ENCODE results near the gene ZNF385D.

GRCh38 chr3:21745966-21746365 lies 5.0 kb downstream of the ZNF385D start:
- TF ChIP-seq MEF2A (IDR thresholded peaks at IDR 0.05; ENCODE audit: borderline replicate concordance, low read depth) = no peak
- no peak for TF ChIP-seq EZH2phosphoT487 (IDR thresholded peaks at IDR 0.05; ENCODE audit: borderline replicate concordance, low read depth)
- TF ChIP-seq MAX (IDR thresholded peaks at IDR 0.05; ENCODE audit: low read depth) = no peak
- TF ChIP-seq PBX3 (IDR thresholded peaks at IDR 0.05) = no peak
- TF ChIP-seq, protein P1, sequence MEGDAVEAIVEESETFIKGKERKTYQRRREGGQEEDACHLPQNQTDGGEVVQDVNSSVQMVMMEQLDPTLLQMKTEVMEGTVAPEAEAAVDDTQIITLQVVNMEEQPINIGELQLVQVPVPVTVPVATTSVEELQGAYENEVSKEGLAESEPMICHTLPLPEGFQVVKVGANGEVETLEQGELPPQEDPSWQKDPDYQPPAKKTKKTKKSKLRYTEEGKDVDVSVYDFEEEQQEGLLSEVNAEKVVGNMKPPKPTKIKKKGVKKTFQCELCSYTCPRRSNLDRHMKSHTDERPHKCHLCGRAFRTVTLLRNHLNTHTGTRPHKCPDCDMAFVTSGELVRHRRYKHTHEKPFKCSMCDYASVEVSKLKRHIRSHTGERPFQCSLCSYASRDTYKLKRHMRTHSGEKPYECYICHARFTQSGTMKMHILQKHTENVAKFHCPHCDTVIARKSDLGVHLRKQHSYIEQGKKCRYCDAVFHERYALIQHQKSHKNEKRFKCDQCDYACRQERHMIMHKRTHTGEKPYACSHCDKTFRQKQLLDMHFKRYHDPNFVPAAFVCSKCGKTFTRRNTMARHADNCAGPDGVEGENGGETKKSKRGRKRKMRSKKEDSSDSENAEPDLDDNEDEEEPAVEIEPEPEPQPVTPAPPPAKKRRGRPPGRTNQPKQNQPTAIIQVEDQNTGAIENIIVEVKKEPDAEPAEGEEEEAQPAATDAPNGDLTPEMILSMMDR (IDR thresholded peaks at IDR 0.05) = no peak
- TF ChIP-seq JUND (IDR thresholded peaks at IDR 0.05) = no peak
- TF ChIP-seq NFIC (IDR thresholded peaks at IDR 0.05; ENCODE audit: borderline replicate concordance) = no peak
- no peak for TF ChIP-seq SIN3A (IDR thresholded peaks at IDR 0.05; ENCODE audit: borderline replicate concordance, low read depth, low read length)
- TF ChIP-seq POLR2AphosphoS5 (IDR thresholded peaks at IDR 0.05; ENCODE audit: low read depth, low read length) = no peak
- no peak for TF ChIP-seq YY1 (IDR thresholded peaks at IDR 0.05; ENCODE audit: low read depth)
- no peak for TF ChIP-seq RAD21 (IDR thresholded peaks at IDR 0.05; ENCODE audit: low read length)
- TF ChIP-seq TAF1 (IDR thresholded peaks at IDR 0.05; ENCODE audit: borderline replicate concordance, low read depth, low read length) = no peak

Measured in SK-N-SH (cell line).